HCT116 (cell line): ENCODE results near the gene COG8. TPM values are rescaled to one million over a fixed set of nuclear protein-coding genes. Genes with fewer than 3 reads are reported as not detected.

Experiments used
- ATAC-seq: fragments of 200-7000 bp; cut with Tn5 transposase; 2 replicates; pipeline ENCODE4 v1.9.1; 2020; ENCODE audit warnings: mild to moderate bottlenecking, moderate library complexity
- BruUV-seq: library from RNA; stranded (reverse); fragments of 400-500 nt; replicated peaks from 2 replicates; lab custom pipeline; 2021; lab: Mats Ljungman, UMichigan
- CTCF ChIA-PET: fragments of 300-600 bp; sonication (Branson Sonifier 250); formaldehyde crosslinking; loops from one replicate; lab custom pipeline; 2021; ENCODE audit warnings: antibody characterized with exemption; lab: Charles Lee
- POLR2A ChIA-PET: fragments of 300-600, 350-600 bp; sonication (Branson Sonifier 250); formaldehyde crosslinking; loops from one replicate; lab custom pipeline; 2021; ENCODE audit warnings: antibody characterized with exemption; lab: Charles Lee
- RAD21 ChIA-PET, 2 experiments: fragments of 300-600 bp; sonication (Branson Sonifier 250); formaldehyde crosslinking; loops; one replicate each; lab custom pipeline; 2023; ENCODE audit warnings: low total read pairs in 2 of 2; ENCODE audit not compliant: uncharacterized antibody in 2 of 2, unreplicated experiment in 2 of 2, low non-redundant PET in 1 of 2; lab: Charles Lee
- DNase-seq: peaks from one replicate; pipeline ENCODE4 v3.0.0-alpha.2; 2010; ENCODE audit warnings: low read depth, low spot score
- H2AFZ ChIP-seq: fragments of 200-600 bp; shearing (Covaris generic), sonication (generic); 2 replicates; pipeline ENCODE4 v1.6.1; 2017; ENCODE audit warnings: low read depth, mixed run types, mixed read lengths, antibody characterized with exemption, low read length; ENCODE audit not compliant: poor library complexity, severe bottlenecking
- H3K27ac ChIP-seq: 2 replicates; pipeline ENCODE4 v1.5.1; 2012; ENCODE audit warnings: low read depth, low read length
- H3K27me3 ChIP-seq: fragments of 200-600 bp; sonication (generic); 2 replicates; pipeline ENCODE4 v1.6.1; 2016; ENCODE audit warnings: mixed run types, low read length, mixed read lengths; ENCODE audit not compliant: insufficient read depth
- H3K36me3 ChIP-seq, 2 experiments: fragments of 200-500 bp in 1 of 2; fragments of 200-600 bp in 1 of 2; sonication (Bioruptor generic) in 1 of 2; sonication (generic) in 1 of 2; 2 replicates each; pipeline versions ENCODE4 v1.5.1 to v1.6.1; 2014 to 2016; ENCODE audit warnings: low read length in 2 of 2, inconsistent platforms in 1 of 2, mixed read lengths in 1 of 2, mixed run types in 1 of 2; ENCODE audit not compliant: insufficient read depth in 2 of 2, control insufficient read depth in 1 of 2
- H3K4me1 ChIP-seq, 2 experiments: fragments of 200-600 bp in 1 of 2; sonication (generic) in 1 of 2; 2 replicates each; pipeline versions ENCODE4 v1.5.1 to v1.6.1; 2012 to 2017; ENCODE audit warnings: low read length in 2 of 2, inconsistent platforms in 1 of 2, mild to moderate bottlenecking in 1 of 2, mixed read lengths in 1 of 2, mixed run types in 1 of 2, moderate library complexity in 1 of 2; ENCODE audit not compliant: insufficient read depth in 2 of 2, control insufficient read depth in 1 of 2
- H3K4me2 ChIP-seq: fragments of 200-600 bp; sonication (generic); 2 replicates; pipeline ENCODE4 v1.6.1; 2017; ENCODE audit warnings: mixed run types, low read length, mixed read lengths
- H3K4me3 ChIP-seq, 2 experiments: fragments of 200-600 bp in 1 of 2; sonication (generic) in 1 of 2; replicated peaks in 1 of 2; 2 replicates each; pipeline ENCODE4 v1.5.1; 2011 to 2016; ENCODE audit warnings: low read length in 2 of 2, control low read depth in 1 of 2, low read depth in 1 of 2, mild to moderate bottlenecking in 1 of 2, mixed read lengths in 1 of 2, mixed run types in 1 of 2
- H3K79me2 ChIP-seq: fragments of 200-600 bp; sonication (generic); 2 replicates; pipeline ENCODE4 v1.6.1; 2017; ENCODE audit warnings: mild to moderate bottlenecking, mixed run types, low read length, moderate library complexity, mixed read lengths; ENCODE audit not compliant: insufficient read depth
- H3K9ac ChIP-seq: fragments of 200-600 bp; sonication (generic); 2 replicates; pipeline ENCODE4 v1.6.1; 2016; ENCODE audit warnings: low read length, mixed read lengths
- H3K9me2 ChIP-seq: fragments of 200-600 bp; sonication (generic), shearing (Covaris generic); 2 replicates; pipeline ENCODE4 v1.6.1; 2017; ENCODE audit warnings: mixed run types, mild to moderate bottlenecking, moderate library complexity; ENCODE audit not compliant: insufficient read depth
- H3K9me3 ChIP-seq, 2 experiments: fragments of 200-500 bp in 1 of 2; fragments of 200-600 bp in 1 of 2; sonication (Bioruptor generic) in 1 of 2; sonication (generic) in 1 of 2; 2 replicates each; pipeline ENCODE4 v1.6.1; 2014 to 2017; ENCODE audit warnings: low read length in 2 of 2, mixed read lengths in 2 of 2, inconsistent platforms in 1 of 2, low read depth in 1 of 2, mild to moderate bottlenecking in 1 of 2, mixed run types in 1 of 2, moderate library complexity in 1 of 2; ENCODE audit not compliant: control insufficient read depth in 1 of 2, insufficient read depth in 1 of 2
- H4K20me1 ChIP-seq: fragments of 200-600 bp; sonication (generic), shearing (Covaris generic); 2 replicates; pipeline ENCODE4 v1.6.1; 2017; ENCODE audit warnings: mixed run types, mild to moderate bottlenecking, moderate library complexity; ENCODE audit not compliant: insufficient read depth
- ELF1 ChIP-seq: IDR thresholded peaks from 2 replicates; pipeline ENCODE4 v1.6.1; 2012; ENCODE audit warnings: low read depth, borderline replicate concordance
- EZH2phosphoT487 ChIP-seq: fragments of 200-600 bp; IDR thresholded peaks from 2 replicates; pipeline ENCODE4 v1.6.1; 2018; ENCODE audit warnings: antibody characterized with exemption, borderline replicate concordance
- POLR2A ChIP-seq: IDR thresholded peaks from 2 replicates; pipeline ENCODE4 v1.7.0; 2011; ENCODE audit warnings: borderline replicate concordance; ENCODE audit not compliant: insufficient read depth, insufficient read length; ENCODE audit errors: extremely low read depth
- POLR2AphosphoS5 ChIP-seq: IDR thresholded peaks from 2 replicates; pipeline ENCODE4 v1.6.1; 2011; ENCODE audit warnings: mild to moderate bottlenecking, low read depth, low read length, moderate library complexity
- SIN3A ChIP-seq: IDR thresholded peaks from 2 replicates; pipeline ENCODE4 v1.6.1; 2012; ENCODE audit warnings: low read depth
- TCF7L2 ChIP-seq: IDR thresholded peaks from 2 replicates; pipeline ENCODE4 v1.7.0; 2011; ENCODE audit warnings: borderline replicate concordance, inconsistent platforms; ENCODE audit not compliant: insufficient read depth, insufficient read length; ENCODE audit errors: extremely low read depth
- YY1 ChIP-seq: IDR thresholded peaks from 2 replicates; pipeline ENCODE4 v1.6.1; 2011; ENCODE audit warnings: low read length, low read depth, moderate library complexity, mild to moderate bottlenecking; ENCODE audit not compliant: insufficient replicate concordance; ENCODE audit errors: extremely low read depth
- intact Hi-C: fragments of 100-400 bp; cut with micrococcal nuclease; formaldehyde crosslinking; loops from 2 replicates; pipeline ENCODE4 v1.10.0; 2022
- total RNA-seq: library from RNA; stranded (reverse); gene quantifications from one replicate; pipeline ENCODE4 v1.2.1, GENCODE V29; 2021; ENCODE audit not compliant: unreplicated experiment
- TF ChIP-seq, protein P1 (sequence below): IDR thresholded peaks from 2 replicates; pipeline ENCODE4 v1.6.1; 2012; ENCODE audit warnings: low read depth
- TF ChIP-seq, protein P2 (sequence below): IDR thresholded peaks from 2 replicates; pipeline ENCODE4 v1.6.1; 2012
- TF ChIP-seq, protein P3 (sequence below): IDR thresholded peaks from 2 replicates; pipeline ENCODE4 v1.6.1; 2011; ENCODE audit warnings: mild to moderate bottlenecking, low read length, moderate library complexity; ENCODE audit not compliant: insufficient replicate concordance; ENCODE audit errors: extremely low read depth

COG8 gene
- total RNA-seq, 1 experiment from 2014 or later, result 50.3 TPM

DNA sequence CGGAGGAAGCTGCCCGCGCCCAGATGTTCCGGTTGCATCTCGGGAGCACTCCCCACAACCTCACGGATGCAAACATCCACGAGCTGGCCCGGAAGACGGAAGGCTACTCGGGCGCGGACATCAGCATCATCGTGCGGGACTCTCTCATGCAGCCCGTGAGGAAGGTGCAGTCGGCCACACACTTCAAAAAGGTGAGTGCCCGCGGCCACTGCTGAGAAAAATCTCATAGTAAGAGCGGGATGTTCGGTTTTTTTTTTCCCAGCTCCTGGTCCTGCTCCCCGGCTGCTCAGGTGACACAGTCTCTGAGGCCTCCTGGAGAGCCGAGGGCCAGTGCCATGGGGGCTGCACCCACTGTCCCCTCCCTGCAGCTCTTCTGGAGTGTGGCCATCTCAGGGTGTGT lies 18.3 kb downstream of the COG8 start:
- TF ChIP-seq ELF1 (no peak), EZH2phosphoT487 (no peak), YY1 (no peak), POLR2A (no peak), POLR2AphosphoS5 (no peak), TCF7L2 (no peak), SIN3A (no peak)
- TF ChIP-seq, protein P1, sequence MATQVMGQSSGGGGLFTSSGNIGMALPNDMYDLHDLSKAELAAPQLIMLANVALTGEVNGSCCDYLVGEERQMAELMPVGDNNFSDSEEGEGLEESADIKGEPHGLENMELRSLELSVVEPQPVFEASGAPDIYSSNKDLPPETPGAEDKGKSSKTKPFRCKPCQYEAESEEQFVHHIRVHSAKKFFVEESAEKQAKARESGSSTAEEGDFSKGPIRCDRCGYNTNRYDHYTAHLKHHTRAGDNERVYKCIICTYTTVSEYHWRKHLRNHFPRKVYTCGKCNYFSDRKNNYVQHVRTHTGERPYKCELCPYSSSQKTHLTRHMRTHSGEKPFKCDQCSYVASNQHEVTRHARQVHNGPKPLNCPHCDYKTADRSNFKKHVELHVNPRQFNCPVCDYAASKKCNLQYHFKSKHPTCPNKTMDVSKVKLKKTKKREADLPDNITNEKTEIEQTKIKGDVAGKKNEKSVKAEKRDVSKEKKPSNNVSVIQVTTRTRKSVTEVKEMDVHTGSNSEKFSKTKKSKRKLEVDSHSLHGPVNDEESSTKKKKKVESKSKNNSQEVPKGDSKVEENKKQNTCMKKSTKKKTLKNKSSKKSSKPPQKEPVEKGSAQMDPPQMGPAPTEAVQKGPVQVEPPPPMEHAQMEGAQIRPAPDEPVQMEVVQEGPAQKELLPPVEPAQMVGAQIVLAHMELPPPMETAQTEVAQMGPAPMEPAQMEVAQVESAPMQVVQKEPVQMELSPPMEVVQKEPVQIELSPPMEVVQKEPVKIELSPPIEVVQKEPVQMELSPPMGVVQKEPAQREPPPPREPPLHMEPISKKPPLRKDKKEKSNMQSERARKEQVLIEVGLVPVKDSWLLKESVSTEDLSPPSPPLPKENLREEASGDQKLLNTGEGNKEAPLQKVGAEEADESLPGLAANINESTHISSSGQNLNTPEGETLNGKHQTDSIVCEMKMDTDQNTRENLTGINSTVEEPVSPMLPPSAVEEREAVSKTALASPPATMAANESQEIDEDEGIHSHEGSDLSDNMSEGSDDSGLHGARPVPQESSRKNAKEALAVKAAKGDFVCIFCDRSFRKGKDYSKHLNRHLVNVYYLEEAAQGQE, result no peak
- TF ChIP-seq, protein P2, sequence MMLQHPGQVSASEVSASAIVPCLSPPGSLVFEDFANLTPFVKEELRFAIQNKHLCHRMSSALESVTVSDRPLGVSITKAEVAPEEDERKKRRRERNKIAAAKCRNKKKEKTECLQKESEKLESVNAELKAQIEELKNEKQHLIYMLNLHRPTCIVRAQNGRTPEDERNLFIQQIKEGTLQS, result no peak
- TF ChIP-seq, protein P3, sequence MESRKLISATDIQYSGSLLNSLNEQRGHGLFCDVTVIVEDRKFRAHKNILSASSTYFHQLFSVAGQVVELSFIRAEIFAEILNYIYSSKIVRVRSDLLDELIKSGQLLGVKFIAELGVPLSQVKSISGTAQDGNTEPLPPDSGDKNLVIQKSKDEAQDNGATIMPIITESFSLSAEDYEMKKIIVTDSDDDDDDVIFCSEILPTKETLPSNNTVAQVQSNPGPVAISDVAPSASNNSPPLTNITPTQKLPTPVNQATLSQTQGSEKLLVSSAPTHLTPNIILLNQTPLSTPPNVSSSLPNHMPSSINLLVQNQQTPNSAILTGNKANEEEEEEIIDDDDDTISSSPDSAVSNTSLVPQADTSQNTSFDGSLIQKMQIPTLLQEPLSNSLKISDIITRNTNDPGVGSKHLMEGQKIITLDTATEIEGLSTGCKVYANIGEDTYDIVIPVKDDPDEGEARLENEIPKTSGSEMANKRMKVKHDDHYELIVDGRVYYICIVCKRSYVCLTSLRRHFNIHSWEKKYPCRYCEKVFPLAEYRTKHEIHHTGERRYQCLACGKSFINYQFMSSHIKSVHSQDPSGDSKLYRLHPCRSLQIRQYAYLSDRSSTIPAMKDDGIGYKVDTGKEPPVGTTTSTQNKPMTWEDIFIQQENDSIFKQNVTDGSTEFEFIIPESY, result no peak
- TF ChIP-seq, all 23 proteins: peak for 0
- Histone ChIP-seq H3K4me1 (no peaks in the 10 kb centered on the region), H2AFZ (no peak overlapping the region), H3K4me2 (no peak overlapping the region), H3K27ac (no peak overlapping the region), H3K9ac (no peak overlapping the region), H3K4me3 (no peak overlapping the region), H4K20me1 (peaks cover 2% of the 10 kb centered on the region; the same call in 1 of the 2 replicates), H3K27me3 (no peaks in the 10 kb centered on the region), H3K36me3 (peaks cover 51 to 69% of the 10 kb centered on the region in 2 experiments), H3K9me2 (no peaks in the 10 kb centered on the region), H3K9me3 (no peaks in the 10 kb centered on the region), H3K79me2 (peaks cover 71% of the 10 kb centered on the region)
- no TSS peak for BruUV-seq
- DNase-seq, result no peak
- intact Hi-C loops, result no loop called here
- ChIA-PET POLR2A (no interaction called here), CTCF (no interaction called here), RAD21 (no interaction called here)
- ATAC-seq, result no peak
